Effector memory CD4-positive, alpha-beta T cell (primary cell): ENCODE results near the gene ALPK1.

Experiments used
- DNase-seq, 3 donors: peaks; one replicate each; pipeline ENCODE4 v3.0.0-alpha.2; 2020
- H3K27ac ChIP-seq: 2 replicates; pipeline ENCODE4 v1.7.0; 2013; ENCODE audit warnings: mild to moderate bottlenecking, low read length, moderate library complexity; ENCODE audit not compliant: insufficient read depth, poor library complexity, severe bottlenecking
- H3K27me3 ChIP-seq: replicated peaks from 2 replicates; pipeline ENCODE4 v1.7.0; 2013; ENCODE audit warnings: mild to moderate bottlenecking, low read length; ENCODE audit not compliant: insufficient read depth, control insufficient read depth, poor library complexity, severe bottlenecking
- H3K36me3 ChIP-seq: 2 replicates; pipeline ENCODE4 v1.7.0; 2013; ENCODE audit warnings: mild to moderate bottlenecking, low read length, moderate library complexity; ENCODE audit not compliant: control insufficient read depth, insufficient read depth
- H3K4me1 ChIP-seq: 2 replicates; pipeline ENCODE4 v1.7.0; 2013; ENCODE audit warnings: low read length, mild to moderate bottlenecking; ENCODE audit not compliant: control insufficient read depth, insufficient read depth, poor library complexity, severe bottlenecking
- H3K4me3 ChIP-seq: 2 replicates; pipeline ENCODE4 v1.7.0; 2013; ENCODE audit warnings: low read length, low read depth, mild to moderate bottlenecking; ENCODE audit not compliant: insufficient read depth, poor library complexity, severe bottlenecking
- H3K9me3 ChIP-seq: 2 replicates; pipeline ENCODE4 v1.7.0; 2013; ENCODE audit warnings: mild to moderate bottlenecking, low read length, moderate library complexity; ENCODE audit not compliant: control insufficient read depth

The ALPK1 gene

GRCh38 chr4:112377171-112377570 lies 80.0 kb downstream of the ALPK1 start:
- H3K36me3 ChIP-seq = no peaks in the 10 kb centered on the region
- DNase-seq = no peak
- H3K9me3 ChIP-seq = no peaks in the 10 kb centered on the region
- no peak overlapping the region for H3K27ac ChIP-seq
- no peaks in the 10 kb centered on the region for H3K4me1 ChIP-seq
- H3K27me3 ChIP-seq = no peaks in the 10 kb centered on the region
- no peak overlapping the region for H3K4me3 ChIP-seq

- H3K27me3 ChIP-seq = no peaks in the 10 kb centered on the region
- no peak for DNase-seq
- no peak overlapping the region for H3K27ac ChIP-seq
Measured at GRCh38 chr4:112377594-112378242, 80.5 kb downstream of the ALPK1 start.

GRCh38 chr4:112378243-112378620 lies 81.1 kb downstream of the ALPK1 start:
- H3K4me3 ChIP-seq = no peak overlapping the region
- H3K9me3 ChIP-seq = no peaks in the 10 kb centered on the region
- H3K4me1 ChIP-seq = no peaks in the 10 kb centered on the region
- no peaks in the 10 kb centered on the region for H3K27me3 ChIP-seq
- H3K36me3 ChIP-seq = no peaks in the 10 kb centered on the region
- no peak for DNase-seq
- H3K27ac ChIP-seq = no peak overlapping the region

More at GRCh38 chr4:112377594-112378242, 80.5 kb downstream of the ALPK1 start:
- no peaks in the 10 kb centered on the region for H3K4me1 ChIP-seq
- H3K4me3 ChIP-seq = no peak overlapping the region
- H3K9me3 ChIP-seq = no peaks in the 10 kb centered on the region
- H3K36me3 ChIP-seq = no peaks in the 10 kb centered on the region

- no peak for DNase-seq
- Histone ChIP-seq H3K9me3 (no peaks in the 10 kb centered on the region), H3K27ac (no peak overlapping the region), H3K4me1 (no peaks in the 10 kb centered on the region), H3K36me3 (no peaks in the 10 kb centered on the region), H3K4me3 (no peak overlapping the region), H3K27me3 (no peaks in the 10 kb centered on the region)
Measured at GRCh38 chr4:112378858-112379257, 81.7 kb downstream of the ALPK1 start.

DNA sequence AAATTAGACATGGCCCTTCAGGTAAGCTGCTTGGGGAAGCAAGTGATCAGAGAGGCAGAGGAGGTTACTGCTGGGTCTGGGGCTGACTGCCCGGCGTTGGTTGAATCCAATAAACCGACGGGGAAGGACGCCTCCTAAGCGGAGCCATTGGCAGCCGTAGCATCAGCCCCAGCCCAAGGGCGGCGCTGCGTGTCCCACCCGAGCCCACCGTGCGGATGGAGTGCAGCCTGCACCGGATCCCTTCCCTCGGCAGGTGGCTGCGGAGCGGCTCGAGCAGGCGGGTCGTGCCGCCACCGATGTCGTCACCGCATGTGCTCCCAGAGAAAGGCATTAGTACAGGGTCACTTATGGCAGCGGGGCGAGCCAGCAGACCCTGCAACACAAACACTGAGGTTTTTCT lies 82.1 kb downstream of the ALPK1 start:
- H3K4me1 ChIP-seq = no peaks in the 10 kb centered on the region

GRCh38 chr4:112381996-112382692 lies 85.0 kb downstream of the ALPK1 start:
- Histone ChIP-seq H3K4me1 (no peaks in the 10 kb centered on the region), H3K27me3 (no peaks in the 10 kb centered on the region), H3K36me3 (no peaks in the 10 kb centered on the region), H3K9me3 (no peaks in the 10 kb centered on the region), H3K27ac (no peak overlapping the region), H3K4me3 (no peak overlapping the region)
- DNase-seq = no peak

More for the DNA sequence above, 82.1 kb downstream of the ALPK1 start:
- Histone ChIP-seq H3K4me3 (no peak overlapping the region), H3K27ac (no peak overlapping the region), H3K36me3 (no peaks in the 10 kb centered on the region), H3K27me3 (no peaks in the 10 kb centered on the region), H3K9me3 (no peaks in the 10 kb centered on the region)
- no peak for DNase-seq

DNA sequence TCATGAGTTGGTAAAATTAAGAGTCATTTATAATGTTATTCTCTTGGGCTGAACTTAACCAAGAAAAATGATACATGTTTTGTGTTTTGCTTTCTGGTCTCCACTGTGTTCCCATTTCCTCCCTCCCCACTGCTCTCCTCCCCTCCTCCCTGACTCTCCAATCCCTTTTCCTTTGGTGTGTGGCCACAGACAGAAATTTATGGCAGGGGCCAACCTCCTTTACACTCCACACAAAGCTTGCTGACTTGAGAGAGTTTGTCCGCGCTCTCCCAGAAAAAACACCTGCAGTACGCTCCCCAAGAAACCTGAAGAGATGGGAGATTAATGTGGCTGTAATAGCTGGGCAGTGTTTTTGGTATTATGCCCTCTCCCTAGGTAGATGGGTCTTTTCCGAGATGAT lies 88.9 kb downstream of the ALPK1 start:
- no peaks in the 10 kb centered on the region for H3K27me3 ChIP-seq
- H3K9me3 ChIP-seq = no peaks in the 10 kb centered on the region
- H3K4me3 ChIP-seq = no peak overlapping the region
- no peaks in the 10 kb centered on the region for H3K36me3 ChIP-seq
- H3K4me1 ChIP-seq = no peaks in the 10 kb centered on the region
- no peak for DNase-seq
- H3K27ac ChIP-seq = no peak overlapping the region

- DNase-seq = no peak
- H3K4me1 ChIP-seq = no peaks in the 10 kb centered on the region
- no peaks in the 10 kb centered on the region for H3K36me3 ChIP-seq
- no peak overlapping the region for H3K27ac ChIP-seq
- no peaks in the 10 kb centered on the region for H3K27me3 ChIP-seq
- H3K4me3 ChIP-seq = no peak overlapping the region
- no peaks in the 10 kb centered on the region for H3K9me3 ChIP-seq
Measured at GRCh38 chr4:112402098-112402497, 104.9 kb downstream of the ALPK1 start.

DNA sequence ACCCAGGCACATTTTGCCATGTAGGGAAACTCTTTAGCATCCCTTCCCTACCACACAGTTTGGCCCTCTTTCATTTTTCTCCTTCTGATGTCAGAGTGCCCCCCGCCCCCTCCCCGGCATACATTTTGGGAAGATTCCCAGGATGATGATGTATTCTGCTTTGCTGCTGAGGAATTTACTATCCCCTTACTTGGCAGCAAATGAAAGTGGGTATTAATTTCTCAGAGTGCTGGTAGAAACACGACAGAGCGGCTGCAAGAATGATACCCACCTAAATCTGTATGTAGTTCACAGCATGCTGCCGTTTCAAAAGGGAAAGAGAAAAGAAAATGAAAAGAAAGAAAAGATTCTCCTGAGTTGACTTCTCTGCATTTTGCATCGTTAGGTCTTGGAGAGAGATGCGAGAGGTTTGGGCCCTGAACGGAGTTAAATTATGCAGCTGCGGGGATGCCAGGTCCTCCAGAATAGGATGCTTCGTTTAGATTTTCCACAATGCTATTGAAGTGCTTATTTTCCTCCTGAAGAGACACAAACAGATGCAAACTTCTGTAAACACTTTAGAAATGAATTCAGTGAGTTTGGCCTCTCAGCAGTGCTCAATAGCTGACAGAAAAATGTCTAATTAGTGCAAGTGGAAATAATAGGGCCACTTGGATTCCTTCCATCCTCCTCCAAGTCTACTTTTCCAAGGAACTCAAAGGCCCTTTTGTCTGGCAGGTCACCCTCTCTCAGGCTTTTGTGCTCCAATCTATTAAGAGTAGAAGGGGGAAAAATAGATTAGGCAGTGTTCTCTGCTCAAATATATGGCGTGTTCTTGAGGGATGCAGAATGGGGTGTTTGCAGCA lies 106.2 kb downstream of the ALPK1 start:
- H3K9me3 ChIP-seq = no peaks in the 10 kb centered on the region
- no peaks in the 10 kb centered on the region for H3K4me1 ChIP-seq
- H3K27me3 ChIP-seq = no peaks in the 10 kb centered on the region
- no peak overlapping the region for H3K27ac ChIP-seq
- H3K4me3 ChIP-seq = no peak overlapping the region
- no peaks in the 10 kb centered on the region for H3K36me3 ChIP-seq
- DNase-seq = no peak

- Histone ChIP-seq H3K9me3 (no peaks in the 10 kb centered on the region), H3K27ac (no peak overlapping the region), H3K4me1 (no peaks in the 10 kb centered on the region), H3K27me3 (no peaks in the 10 kb centered on the region), H3K36me3 (no peaks in the 10 kb centered on the region), H3K4me3 (no peak overlapping the region)
- DNase-seq = no peak
Measured at GRCh38 chr4:112410364-112410763, 113.2 kb downstream of the ALPK1 start.
